ENCODE measurements around the gene TBC1D5.

Gene TBC1D5

DNA sequence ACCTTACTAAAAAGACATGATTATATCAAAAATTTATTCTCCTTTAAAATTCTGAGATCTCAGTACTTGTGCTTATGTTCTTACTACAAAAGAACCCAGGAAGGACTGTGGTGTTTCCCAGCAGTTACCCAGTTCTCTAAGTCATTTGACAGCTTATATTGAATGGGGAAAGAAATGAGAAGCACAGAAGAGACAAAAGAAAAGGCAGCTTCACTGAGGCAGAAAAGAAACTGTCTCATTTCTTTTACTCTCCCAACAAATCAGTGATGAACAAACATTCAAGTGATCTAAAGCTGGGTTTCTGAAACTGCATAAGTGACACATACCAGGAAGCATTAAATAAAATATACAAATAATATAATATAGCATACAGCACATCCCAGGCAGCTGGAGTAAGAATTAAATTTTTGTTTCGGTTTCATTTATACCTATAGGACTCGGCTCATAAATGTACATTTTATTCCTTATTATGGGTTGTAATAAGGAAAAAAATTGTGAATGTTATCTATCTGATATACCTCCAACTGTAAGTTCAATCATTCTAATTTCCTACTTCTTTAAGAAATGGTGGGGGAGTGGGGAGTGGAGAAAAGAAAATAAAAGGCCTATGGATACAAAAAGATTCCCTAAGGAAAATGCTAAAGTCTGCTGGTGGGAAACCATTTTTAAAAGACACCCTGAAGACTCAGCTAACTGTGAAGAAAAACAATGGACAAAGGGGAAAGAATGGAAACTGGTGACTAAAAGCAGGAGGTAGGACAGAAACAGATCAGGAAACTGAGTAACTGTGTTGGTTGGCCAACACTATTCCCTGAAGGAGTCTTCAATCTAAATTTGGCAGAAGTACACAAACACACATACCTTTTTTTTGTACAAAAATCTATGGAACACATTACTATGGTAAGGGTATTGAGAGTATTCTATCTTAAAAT is 156.8 kb downstream of the TBC1D5 start:
- DNase-seq (ENCODE audit: low spot score), result no peak

DNA sequence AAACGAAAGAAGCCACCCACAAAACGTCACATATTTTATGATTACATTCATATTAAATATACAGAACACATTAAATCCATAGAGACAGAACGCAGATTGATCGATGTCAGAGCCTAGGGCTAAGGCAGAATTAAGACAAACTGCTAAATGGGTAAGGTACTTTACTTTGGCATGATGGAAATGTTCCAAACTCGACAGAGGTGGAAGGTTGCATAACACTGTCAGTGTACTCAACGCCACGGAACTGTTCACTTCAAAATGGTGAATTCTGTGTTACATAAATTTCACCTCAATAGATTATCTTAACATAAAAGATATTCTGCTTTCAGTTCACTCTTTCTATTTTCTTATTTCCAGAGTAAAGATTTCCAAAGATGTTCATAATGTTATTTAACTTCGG is 158.4 kb downstream of the TBC1D5 start:
- DNase-seq (ENCODE audit: low spot score), result peak; percentile 7

- no peak for DNase-seq (ENCODE audit: low spot score)
These were observed 158.9 kb downstream of the TBC1D5 start for GRCh38 chr3:17583530-17583929.

GRCh38 chr3:17581421-17582080 is 160.9 kb downstream of the TBC1D5 start:
- DNase-seq (ENCODE audit: low spot score), result no peak

DNA sequence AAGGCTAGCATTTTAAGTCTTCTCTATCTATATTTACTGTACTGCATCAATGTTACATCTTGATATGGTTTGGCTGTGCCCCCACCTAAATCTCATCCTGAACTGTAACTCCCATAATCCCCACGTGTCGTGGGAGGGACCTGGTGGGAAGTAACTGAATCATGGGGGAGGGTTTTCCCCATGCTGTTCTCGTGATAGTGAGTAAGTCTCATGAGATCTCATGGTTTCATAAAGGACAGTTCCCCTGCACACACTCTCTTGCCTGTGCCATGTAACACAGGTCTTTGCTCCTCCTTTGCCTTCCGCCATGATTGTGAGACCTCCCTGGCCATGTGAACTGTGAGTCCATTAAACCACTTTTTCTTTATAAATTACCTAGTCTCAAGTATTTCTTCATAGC is 161.5 kb downstream of the TBC1D5 start:
- DNase-seq (ENCODE audit: low spot score), result no peak

DNA sequence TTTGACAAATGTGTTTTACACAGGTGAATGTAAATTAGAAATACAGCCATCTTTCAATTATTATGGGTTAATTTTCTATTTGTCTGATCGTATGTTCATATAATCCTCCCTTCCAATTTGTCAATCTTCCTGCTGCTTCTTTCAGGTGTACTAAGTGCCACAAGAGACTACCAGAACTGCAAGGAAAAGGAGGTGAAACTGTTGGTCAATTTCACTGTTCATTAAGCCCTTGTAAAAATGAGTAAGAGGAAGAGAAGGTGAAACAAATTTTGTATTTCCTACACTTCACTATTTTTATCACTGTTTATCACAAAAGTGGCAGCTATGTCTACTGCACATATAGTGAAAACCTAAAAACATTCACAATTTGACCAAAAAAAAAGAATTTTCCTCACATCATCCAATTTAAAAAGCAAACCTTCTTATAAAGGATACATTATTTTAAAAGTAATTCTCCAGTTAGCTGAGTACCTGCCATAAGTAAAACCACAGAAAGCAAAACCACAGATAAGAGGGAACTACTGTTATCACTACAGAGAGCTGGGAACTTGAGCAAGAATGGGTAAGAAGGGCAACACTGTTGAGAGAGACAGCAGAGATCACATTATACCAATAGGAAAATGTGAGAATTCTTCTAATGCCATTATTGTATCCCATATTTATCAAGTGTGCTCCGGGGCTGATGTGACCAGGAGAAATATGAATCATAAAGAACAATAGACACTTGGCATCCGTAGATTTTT is 163.0 kb downstream of the TBC1D5 start:
- no peak for DNase-seq (ENCODE audit: low spot score)

- no peak for DNase-seq (ENCODE audit: low spot score)
These were observed 164.5 kb downstream of the TBC1D5 start for GRCh38 chr3:17577796-17578520.

- no peak for DNase-seq (ENCODE audit: low spot score)
These were observed 169.0 kb downstream of the TBC1D5 start for GRCh38 chr3:17573396-17573795.

DNA sequence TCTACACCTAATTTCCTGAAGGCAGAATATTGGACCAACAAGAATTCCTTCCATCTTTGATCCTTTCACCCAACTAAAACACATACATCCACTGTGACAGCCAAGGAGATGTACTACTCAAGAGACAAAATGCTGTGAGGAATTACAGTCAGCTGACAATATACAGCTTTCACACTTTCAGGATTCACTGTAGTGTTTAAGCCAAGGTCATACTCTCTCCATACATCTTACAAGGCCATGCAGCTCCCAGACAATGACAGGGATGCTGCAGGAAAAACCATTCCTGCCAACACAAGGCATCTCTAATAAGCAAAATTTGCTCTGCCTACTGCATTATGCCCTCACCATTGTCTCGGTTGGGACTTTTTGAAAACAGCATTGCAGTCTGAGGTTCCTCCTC is 170.7 kb downstream of the TBC1D5 start:
- no peak for DNase-seq (ENCODE audit: low spot score)

DNA sequence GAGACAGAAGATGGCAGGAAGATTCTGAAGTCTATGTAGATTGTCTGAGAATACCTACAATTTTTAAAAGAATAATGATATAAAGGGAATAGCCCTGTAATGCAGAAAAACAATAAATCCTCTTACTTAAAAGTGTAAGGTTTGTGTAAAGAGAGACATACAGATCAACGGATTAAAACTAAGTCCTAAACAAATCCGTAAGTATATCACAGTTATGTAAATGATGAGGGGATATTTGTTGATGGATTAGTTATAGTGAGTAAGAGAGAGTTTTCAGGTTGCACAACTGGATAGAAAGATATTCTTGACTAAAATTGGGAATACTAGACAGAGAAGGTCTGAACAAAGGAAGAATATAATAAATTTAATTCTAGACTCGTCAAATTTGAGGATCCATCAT is 179.6 kb downstream of the TBC1D5 start:
- DNase-seq (ENCODE audit: low spot score), result no peak

DNA sequence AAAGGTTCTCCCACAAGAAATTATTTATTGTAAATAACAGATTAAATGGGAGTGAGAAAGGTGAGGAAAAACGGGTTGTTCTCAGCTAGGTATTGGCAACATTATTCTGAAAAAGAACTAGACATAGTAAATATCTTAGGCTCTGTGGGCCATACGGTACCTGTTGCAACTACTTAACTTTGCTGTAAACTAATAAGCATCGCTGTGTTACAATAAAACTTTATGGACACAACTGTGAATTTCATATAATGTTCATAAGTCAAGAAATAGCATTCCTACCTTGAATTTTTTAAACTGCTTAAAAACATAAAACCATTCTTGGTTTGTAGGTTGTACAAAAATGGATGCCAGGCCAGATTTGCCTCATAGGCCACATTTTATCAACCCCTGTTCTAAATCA is 183.9 kb downstream of the TBC1D5 start:
- no peak for DNase-seq (ENCODE audit: low spot score)

DNA sequence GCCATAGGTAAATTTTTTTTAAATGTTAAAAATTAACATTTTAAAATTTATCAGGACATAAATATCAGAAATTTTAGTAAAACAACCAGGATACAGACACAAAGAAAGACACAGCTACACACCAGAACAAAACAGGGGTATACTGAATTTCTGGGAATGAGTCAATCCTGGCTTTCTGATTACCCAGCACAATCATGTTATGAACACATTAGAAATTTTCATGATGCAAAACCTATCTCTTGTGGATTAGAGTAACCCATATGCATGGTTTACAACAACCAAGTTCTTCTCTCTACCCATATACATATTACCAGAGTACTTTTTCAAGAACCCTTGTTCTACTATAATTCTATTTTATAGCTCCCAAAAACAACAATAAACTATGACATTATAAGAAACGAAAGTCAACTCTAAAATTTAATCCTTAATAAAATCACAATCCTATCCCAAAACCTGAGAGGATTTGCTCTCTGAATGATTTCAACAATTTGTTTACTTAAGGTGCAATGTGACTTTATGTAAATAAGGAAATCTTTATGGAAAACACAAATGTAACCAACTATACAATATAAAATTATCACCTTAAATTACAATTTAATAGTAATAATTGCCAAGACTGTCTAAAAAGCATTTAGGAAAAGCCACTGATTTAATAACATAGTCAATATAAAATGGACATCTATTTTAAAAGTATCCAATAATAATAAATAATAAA is 184.5 kb downstream of the TBC1D5 start:
- no peak for DNase-seq (ENCODE audit: low spot score)

- DNase-seq (ENCODE audit: low spot score), result no peak
These were observed 186.9 kb downstream of the TBC1D5 start for GRCh38 chr3:17555525-17555924.

DNA sequence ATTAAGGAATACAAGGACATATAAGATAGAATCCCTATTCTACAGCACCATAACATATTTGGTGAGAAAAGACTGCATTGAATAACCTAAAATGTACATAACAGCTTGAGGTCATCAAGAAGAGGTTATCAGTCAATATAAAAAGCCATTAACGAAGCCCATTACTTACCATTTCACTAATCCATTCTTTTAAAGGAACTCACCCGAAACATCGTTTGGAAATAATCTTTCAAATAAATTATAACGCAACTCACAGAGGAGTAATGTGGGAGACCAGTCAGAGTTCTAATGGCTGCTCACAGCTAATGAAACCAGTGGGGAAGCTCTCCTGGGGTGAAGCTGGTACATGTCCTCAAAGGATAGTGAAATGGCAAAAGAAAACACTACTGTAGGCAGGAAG is 188.4 kb downstream of the TBC1D5 start:
- no peak for DNase-seq (ENCODE audit: low spot score)

DNA sequence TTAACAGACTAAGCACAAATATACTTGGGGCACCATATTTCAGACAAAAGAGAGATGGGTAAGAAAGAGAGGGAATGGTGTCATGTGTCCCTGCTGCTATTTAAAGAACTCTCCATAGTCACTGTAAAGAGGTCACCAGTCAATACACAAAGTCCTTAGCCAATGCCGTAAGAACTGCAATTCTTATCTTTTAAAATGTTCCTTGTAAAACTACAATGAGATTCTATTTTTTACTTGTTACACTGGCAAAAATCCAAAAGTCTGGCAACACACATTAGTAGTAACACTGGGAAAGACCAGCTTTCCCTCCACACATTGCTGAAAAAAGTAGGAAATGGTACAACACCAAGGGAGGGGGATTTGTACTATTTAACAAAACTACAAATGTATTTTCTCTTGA is 189.4 kb downstream of the TBC1D5 start:
- DNase-seq (ENCODE audit: low spot score), result no peak

- DNase-seq (ENCODE audit: low spot score), result no peak
These were observed 190.1 kb downstream of the TBC1D5 start for GRCh38 chr3:17552351-17552750.

DNA sequence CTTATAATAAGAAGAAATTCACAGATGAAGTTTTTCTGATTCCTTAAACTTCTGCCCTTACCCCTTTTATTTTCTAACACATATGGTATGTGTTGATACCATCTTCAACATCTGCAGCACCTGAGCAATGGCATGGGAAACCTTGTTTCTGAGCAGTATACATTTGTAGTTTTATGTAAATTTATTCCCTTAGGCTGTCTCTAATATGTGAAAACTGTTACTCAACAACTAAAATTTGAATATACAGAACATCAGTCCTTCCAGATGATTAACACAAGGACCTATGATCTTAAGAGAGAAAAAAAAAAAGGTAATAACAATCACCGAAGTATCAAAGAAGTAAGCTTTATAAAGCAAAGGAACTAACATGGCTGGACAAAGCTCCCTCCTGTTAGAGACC is 190.5 kb downstream of the TBC1D5 start:
- no peak for DNase-seq (ENCODE audit: low spot score)

GRCh38 chr3:17551333-17551732 is 191.1 kb downstream of the TBC1D5 start:
- no peak for DNase-seq (ENCODE audit: low spot score)

- no peak for DNase-seq (ENCODE audit: low spot score)
These were observed 191.8 kb downstream of the TBC1D5 start for GRCh38 chr3:17550624-17551023.

DNA sequence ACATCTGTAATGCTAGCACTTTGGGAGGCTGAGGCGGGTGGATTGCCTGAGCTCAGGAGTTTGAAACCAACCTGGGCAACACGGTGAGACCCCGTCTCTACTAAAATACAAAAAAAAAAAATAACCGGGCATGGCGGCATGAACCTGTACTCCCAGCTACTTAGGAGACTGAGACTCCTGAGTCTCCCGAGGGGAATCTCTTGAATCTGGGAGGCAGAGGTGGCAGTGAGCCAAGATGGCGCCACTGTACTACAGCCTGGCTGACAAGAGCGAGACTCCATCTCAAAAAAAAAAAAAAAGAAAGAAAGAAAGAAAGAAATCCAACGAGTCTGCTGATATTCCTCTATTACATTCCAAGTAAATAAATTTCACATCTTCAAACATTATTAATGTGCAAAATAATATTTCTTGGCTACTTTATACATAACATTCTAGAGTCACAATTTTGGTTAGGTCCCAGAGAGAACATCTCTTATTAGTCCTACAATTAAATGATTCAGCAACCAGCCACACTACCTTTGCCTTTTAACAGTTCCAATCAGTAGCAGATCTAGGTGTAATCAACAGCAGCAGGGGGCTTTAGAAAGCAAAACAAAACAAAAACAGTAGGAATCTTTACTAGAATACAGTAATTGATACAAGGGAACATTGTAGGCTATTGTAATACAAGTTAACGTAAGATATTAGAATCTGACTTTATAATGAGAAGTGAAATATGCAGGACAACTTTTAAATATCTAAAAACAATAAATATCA is 195.8 kb downstream of the TBC1D5 start:
- no peak for DNase-seq (ENCODE audit: low spot score)

DNA sequence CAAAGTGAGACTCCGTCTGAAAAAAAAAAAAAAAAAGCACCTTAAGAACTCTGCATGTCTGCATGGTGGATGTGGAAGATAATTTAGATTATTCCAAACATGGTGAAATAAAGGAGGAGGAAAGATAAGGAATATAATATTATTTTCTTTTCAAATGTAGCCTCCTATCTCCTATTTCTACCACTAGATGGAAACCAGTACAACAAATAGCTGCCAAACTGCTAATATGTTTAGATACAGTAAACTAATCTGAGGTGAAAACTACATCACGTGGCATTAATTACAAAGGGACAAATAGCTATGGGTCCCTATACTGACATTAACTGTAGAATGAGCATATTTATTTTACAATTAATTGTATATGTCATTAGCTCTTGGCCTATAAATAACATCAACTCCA is 197.8 kb downstream of the TBC1D5 start:
- no peak for DNase-seq (ENCODE audit: low spot score)
